GM12874 (cell line): ENCODE results near the gene MCC.

Experiments used
- TF ChIP-seq, protein P1 (sequence below): IDR thresholded peaks from 2 replicates; pipeline ENCODE4 v1.5.1; 2011; ENCODE audit warnings: low read depth, mild to moderate bottlenecking, control low read depth, low read length, moderate library complexity; ENCODE audit not compliant: insufficient read depth

The MCC gene

DNA sequence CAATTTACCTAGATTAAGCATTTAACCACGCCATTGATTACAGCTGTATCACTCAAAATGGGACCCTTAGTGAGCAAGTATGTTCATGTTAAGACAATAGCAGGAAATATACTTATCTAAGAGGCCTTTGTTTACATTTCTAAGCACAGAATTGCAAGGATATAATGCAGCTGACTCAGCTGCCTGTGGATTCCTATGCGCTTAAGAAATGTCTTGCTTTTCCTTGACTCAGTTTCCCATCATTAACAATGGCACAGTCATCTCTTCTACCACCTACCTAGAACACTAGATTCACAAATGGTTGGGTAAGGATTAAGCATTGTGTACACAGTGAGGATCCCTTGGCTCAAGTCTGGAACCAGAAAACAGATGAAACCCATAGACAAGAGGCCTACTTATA, 217.2 kb downstream of the MCC start:
- TF ChIP-seq, protein P1, sequence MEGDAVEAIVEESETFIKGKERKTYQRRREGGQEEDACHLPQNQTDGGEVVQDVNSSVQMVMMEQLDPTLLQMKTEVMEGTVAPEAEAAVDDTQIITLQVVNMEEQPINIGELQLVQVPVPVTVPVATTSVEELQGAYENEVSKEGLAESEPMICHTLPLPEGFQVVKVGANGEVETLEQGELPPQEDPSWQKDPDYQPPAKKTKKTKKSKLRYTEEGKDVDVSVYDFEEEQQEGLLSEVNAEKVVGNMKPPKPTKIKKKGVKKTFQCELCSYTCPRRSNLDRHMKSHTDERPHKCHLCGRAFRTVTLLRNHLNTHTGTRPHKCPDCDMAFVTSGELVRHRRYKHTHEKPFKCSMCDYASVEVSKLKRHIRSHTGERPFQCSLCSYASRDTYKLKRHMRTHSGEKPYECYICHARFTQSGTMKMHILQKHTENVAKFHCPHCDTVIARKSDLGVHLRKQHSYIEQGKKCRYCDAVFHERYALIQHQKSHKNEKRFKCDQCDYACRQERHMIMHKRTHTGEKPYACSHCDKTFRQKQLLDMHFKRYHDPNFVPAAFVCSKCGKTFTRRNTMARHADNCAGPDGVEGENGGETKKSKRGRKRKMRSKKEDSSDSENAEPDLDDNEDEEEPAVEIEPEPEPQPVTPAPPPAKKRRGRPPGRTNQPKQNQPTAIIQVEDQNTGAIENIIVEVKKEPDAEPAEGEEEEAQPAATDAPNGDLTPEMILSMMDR: no peak

DNA sequence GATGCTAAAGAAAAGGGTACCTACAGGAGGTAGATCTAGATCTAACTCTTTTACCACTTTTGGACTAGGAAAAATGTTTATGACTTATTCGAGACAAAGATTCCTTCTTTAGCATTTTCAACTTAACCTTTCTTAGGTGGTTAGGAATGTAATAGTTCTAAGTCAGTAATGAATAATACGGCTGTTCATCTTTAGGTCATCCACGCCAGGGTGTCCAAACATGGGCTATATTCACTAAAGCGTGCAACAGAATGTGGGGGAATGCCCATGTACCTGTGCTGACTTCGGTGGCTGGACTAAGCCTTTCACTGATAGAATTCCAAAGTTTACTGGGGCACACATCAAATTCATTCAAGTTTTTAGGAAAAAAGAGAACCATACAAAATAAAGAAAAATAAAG, 218.2 kb downstream of the MCC start:
- TF ChIP-seq, protein P1: no peak

DNA sequence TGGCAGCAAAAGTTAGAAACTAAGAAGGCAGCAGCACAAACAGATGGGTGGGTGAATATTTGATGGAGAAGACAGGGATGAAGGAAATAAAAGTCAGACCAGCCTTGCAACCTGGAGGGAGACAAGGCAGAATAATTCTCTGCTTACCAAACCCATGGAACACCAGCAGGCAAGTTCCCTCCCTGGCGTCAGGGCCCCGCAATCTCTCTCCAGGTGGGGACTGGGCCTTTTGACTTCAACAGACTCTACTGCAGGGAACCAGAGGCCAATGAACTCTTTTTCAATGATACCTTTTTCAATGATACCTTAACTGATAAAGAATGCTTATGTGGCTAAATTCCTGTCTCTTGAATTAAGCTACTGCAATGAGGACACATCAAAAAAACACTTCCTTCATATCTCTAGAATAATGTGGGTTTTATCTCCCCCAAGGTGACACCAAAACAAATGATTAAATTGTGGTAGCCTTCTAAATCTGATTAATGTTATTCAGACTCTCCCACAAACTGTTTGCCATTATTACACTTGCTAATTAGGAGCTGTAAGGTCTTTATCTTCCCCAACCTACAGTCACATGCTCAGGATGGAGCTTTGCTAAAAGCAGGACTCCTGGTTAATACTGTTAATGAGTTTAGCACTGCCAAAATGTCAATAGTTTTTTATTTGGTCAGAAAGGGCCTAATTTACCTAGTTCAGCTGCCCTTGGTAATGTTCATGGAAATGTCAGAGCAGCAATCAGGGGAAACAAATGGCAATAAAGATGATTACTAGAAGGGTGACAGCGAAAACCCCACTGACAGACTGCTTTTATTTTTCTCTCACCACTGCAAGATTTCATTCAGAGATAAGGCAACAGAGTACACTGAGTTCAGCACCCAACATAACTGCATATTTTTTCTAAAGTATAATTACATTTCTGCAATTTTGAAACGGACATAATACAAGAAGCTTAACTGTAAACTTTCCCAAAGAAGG, 218.9 kb downstream of the MCC start:
- TF ChIP-seq, protein P1: no peak

DNA sequence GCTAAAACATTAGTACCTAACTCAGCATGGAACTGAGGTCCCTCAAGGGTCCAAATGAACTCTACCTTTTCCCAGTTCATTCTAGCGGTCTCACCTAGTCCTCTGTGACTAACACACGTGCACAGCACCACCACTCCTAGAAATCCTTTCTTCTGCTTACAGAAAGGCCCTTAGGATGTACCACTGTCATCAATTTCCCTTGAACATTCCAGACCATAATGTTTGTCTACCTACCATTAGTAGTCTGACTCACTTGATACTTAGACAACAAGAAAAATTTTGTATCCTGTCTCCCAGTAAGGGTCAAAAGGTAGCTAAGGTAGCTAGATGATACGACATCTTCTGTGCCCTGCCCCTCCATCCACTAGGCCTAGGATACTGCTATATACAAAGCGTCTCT, 220.0 kb downstream of the MCC start:
- TF ChIP-seq, protein P1: no peak

DNA sequence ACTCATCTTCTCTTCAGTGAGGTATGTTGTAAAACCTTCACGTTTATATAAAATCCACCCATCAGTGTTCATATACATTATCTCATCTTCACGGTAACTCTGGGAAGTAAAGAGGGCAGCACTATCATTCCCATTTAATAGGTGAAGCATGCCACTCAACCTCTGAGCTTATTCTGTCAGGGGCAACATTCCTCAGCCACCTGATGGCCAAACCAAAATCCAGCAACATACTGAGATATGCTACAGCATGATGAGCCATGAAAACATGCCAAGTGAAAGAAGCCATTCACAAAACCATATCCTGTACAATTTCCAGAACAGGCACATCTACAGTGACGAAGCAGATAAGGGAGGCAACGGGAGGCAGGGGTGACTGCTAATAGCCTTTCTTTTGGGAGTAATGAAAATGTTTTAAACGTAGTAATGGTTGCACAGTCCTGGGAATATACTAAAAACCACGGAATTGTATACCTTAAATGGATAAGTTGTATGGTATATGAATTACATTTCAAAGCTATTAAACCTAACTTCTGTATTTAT, 220.8 kb downstream of the MCC start:
- TF ChIP-seq, protein P1: no peak

DNA sequence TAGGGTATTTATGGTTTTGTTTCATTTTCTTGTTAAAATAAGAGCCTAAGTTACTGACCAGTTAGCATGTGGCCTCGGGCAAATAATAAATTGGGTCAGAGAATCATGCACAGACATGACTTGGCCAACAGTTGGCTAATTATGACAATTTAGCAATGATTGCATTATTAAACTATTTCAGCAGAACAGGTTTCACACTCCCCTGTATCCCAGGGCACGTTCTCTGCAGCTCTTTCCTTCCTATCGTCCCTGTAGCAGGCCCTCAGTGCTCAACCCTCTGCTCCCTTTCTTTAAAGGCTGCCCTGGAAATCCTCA, 221.4 kb downstream of the MCC start:
- TF ChIP-seq, protein P1: no peak

DNA sequence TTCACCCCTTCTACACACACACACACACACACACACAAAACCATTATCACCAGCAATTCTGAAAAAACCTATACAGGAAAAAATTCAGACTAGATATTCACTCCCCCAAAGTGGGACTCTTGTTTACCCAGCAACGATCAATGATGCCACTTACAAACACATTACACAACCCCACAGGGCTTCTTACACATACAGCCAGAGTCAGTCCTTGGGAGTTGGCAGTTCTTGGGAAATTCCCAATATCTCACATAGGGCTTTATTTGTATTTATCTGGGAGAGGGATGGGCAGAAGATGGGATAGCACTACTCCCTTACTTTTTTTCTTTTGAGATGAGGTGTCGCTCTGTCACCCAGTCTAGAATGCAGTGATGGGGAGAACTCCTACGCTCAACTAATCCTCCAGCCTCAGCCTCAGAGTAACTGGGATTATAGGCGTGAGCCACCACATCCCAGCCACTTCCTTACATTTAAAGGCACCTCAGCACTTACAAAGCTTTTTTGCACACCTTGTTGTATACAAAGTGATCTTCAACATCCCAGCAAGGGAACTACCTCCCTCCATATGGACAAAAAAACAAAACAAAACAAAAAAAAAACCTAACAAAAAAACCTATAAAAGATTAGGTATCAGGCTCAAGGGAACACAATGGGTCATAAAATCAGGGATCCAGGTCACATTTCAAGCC, 221.9 kb downstream of the MCC start:
- TF ChIP-seq, protein P1: no peak
